ENCODE results near the gene ASXL1.

ASXL1 gene

DNA sequence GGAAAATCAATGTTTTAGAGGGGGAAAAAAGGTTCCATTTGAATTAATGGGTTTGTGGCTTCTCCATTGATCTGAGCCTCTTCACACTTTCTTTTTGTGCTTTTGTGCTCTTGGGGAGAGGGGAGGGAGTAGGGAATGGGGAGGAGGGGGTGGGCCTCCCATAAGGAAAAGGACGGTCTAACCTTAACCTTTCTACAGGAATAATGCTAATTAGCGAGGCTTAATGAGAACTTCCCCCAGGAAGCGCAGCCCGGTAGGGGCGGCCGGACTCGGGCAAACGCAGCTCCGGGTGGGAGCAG, 124.0 kb downstream of the ASXL1 start:
- no peak for DNase-seq
- in situ Hi-C loops (cut with HindIII; ENCODE audit: low pct_ligation_motif_present, low pct_unique_long_range_greater_than_20kb, low sequenced_read_pairs): no loop called here

DNA sequence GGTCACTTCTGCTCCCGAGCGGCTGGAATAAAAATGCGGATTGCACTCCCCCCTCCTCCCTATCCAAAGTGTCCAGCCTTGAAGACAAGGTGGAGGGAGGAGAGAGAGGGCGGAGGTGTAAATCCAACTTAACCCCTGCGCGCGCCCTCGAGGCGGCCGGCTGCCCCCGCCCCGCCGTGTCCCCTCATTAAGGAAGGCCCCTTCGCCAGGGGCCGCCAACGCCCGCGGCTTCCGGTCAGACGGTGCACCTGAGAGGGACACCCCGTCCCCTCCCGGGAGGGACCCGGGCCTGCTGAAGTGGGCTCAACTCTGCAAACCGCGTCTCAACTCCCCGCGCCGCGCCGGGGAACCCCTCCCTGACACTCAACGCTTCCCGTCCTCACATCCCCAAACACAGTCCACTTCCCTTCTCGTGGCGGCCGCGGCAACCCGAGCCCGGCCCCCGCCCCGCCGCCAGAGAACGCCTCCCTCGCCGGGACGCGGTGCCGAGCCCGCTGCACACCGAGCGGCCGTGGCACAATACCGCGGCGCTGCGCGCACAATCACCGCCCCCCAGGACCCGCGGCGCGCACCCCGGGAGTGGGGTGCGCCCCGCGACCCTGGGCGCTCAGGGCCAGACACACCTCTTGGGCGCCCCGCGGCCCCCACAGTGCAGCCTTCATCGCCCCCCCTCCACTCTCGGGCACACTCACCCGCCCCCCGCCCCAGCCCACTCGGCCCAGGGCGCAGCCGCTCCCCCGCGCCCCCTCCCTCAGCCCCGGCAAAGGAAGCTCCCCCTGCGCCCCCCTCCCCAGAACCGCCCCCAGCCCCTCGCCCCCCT, 124.5 kb downstream of the ASXL1 start:
- peak; percentile 30 for DNase-seq
- in situ Hi-C loops (cut with HindIII; ENCODE audit: low pct_ligation_motif_present, low pct_unique_long_range_greater_than_20kb, low sequenced_read_pairs): no loop called here

DNA sequence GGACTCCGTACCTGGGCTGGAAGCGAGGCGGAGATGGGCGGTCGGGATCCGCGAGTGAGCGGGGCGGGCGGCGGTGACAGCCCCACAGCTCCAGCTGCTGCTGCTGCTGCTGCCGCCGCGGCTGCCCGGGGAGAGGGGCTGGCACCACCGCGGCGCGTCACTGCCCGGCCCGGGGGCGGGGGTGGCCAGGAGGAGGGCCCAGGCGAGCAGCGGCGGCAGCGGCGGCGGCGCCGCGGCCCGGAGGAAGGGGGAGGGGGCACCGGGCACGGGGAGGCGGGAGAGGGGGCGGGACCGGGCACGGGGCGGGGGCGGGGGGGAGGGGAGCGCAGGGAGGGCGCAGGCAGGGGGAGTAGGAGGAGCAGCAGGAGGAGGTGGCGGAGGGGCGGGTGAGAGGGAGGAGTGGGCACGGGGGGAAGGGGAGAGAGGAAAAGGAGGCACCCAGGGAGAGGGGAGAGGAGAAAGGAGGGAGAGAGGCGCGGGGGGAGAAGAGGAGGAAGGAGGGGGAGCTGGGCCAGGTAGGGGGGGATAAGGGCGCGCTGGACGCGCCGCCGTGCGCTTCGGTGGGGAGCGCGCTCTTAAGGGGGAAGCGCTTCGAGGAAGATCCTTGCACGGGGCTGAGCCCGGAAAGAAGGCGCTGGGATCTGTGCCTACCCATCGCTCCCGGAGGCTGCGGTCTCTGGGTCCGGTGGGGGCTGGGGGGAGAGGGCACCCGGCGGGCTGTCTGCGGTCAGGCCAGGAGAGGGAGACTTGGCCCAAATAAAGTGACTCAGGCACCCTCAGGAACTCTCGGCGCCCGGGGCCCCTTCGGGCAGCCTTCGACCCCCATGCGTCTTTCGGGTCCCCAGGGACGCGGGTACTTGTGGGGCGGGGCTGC, 125.5 kb downstream of the ASXL1 start:
- peak; percentile 76 for DNase-seq
- in situ Hi-C loops (cut with HindIII; ENCODE audit: low pct_ligation_motif_present, low pct_unique_long_range_greater_than_20kb, low sequenced_read_pairs): no loop called here

DNA sequence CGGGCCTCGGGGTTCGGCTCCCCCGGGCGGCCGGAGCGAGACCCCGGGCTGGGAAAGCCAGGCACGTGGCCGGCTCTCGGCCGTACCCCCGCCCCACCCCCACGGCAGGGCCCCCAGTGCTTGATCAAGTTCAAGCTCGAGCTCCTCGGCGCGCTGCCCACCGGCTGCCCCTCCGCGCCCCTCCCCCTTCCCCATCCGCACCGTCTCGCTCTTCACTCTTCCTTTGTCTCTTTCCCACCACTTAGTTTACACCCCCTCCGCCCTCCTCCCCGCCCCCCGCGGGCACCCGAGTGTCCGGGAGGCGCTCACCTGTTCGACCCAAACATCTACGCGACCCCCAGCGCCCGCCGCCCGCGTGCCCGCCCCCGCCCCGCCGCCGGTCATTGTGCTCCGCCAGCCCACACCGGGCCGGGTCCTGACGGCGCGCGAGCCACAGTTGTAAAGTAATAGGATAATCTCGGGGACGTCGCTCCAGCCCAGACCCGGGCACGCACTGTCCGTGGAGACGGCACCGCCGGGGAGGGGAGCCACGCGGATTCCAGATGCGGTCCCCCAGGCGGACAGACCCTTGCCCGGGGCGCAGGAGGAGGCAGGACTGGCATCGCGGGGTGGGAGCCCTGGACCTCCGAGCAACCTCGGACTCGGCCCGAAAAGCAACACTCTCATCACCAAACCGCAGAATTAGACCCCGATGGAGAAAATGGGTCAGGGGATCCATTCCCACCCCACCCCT, 126.3 kb downstream of the ASXL1 start:
- in situ Hi-C loops (cut with HindIII; ENCODE audit: low pct_ligation_motif_present, low pct_unique_long_range_greater_than_20kb, low sequenced_read_pairs): no loop called here
- peak; percentile 11 for DNase-seq

DNA sequence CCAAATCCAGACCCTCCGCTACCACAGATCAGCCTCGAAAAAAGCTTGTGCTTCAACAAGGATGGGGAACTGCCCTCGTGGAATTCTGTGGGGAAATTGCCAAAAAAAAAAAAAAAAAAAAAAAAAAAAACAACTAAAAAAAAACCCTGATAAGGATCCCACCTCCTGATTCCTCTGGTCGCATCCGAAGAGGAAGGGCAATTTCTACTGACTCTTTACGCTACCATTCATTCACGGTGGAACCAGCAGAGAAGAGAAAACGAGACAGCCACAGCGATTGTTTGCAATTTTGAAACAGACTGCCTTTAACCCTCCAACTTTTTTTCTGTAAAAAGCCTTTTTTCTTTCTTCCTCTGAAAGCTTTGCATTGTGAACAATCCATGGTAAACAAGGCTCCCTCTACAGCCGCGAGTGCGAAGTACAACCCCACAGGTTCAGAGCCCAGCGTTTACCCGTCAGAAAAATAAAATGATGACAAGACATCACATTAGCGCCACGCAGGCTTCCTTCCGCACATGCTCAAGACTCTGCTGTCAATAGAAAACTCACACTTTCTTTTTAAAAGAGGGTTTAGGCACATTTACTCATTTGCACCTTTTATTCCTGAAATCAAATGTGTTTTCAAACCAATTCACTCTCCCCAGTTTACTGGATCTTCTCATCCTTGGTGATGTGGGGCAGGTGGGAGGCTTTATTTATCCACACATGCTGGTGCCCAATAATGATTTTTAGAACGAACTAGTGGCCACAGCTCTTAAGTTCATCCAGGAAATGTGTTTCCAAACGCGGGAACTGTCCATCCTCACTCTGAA, 127.0 kb downstream of the ASXL1 start:
- in situ Hi-C loops (cut with HindIII; ENCODE audit: low pct_ligation_motif_present, low pct_unique_long_range_greater_than_20kb, low sequenced_read_pairs): no loop called here
- DNase-seq: peak; percentile 78

DNA sequence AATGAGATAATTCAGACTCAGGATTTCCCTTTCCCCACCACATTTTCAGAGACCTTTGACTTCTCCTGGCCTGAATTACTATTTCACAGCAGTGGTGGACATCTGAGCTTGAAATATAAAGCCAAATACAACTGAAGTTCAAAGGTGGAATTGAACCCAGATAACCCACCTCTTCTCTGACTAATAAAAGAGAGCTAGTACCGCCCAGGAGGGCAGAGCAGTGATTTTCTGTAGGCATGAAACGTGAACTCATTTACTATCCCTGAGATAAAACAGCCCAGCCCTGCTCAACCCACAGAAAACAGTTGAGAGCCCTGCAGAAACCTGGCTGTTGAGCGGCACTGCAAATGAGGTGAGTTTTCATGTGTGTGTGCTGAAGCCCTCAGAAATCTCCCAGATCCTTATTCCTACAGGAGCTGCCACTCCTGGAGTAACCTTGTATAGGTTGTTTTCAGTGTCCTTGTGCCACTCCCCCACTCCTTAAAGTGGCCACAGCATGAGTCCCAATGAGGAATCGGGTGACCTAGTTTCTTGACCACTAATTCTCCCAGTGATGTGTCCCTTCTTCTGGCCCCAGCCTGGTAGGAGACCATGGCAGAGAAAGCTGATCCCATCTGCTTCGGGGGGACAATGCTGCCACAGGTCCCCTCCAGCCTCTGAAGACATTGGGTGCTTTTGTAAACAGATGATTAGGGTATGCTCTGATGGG, 127.8 kb downstream of the ASXL1 start:
- DNase-seq: no peak
- in situ Hi-C loops (cut with HindIII; ENCODE audit: low pct_ligation_motif_present, low pct_unique_long_range_greater_than_20kb, low sequenced_read_pairs): no loop called here

DNA sequence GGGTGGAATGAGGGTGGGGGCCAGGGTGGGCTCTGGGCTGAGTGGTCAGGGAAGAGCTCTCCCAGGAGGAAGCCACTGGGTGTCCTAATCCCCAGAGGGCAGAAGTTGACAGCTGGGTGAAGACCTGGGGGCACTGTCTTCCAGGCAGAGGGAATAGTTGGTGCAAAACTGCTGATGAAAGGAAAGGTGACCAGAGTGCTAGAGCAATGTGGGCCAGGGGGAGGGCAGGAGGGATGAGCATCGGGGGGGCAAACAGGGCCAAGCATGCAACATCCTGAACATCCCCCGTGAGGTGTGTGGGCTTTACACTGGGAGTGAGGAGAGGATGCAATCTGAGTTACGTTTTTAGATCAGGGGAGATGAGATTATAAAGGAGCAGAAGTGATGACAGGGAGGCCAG, 129.2 kb downstream of the ASXL1 start:
- DNase-seq: no peak
- in situ Hi-C loops (cut with HindIII; ENCODE audit: low pct_ligation_motif_present, low pct_unique_long_range_greater_than_20kb, low sequenced_read_pairs): no loop called here

DNA sequence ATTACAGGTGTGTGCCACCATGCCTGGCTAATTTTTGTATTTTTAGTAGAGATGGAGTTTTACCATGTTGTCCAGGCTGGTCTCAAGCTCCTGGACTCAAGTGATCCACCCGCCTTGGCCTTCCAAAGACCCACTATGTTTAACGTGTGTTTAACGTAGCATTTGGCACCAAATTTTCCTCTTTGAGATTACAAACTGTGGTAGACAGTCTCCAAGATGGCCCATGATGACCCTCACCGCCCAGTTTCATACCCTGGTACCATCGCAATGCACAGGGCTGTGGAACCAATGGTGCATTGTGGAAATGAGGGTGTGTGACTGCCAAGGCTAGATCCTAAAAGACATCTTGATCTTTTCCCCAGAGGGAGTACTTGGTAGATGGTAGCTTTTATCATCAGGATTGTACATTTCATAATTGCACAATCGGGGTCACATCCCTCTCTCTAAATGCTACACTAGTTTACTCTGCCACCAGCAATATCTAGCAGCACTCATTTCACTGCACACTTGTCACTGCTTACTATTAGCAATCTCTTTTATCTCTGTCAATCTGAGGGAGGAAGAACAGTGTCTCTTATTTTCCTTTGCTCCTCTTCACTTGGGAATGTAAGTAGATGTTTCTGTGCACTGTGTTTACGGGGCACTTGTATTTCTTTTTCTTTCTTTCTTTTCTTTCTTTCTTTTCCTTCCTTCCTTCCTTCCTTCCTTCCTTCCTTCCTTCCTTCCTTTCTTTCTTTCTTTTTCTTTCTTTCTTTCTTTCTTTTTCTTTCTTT, 130.1 kb downstream of the ASXL1 start:
- in situ Hi-C loops (cut with HindIII; ENCODE audit: low pct_ligation_motif_present, low pct_unique_long_range_greater_than_20kb, low sequenced_read_pairs): no loop called here
- no peak for DNase-seq
